ENCODE data around the gene LYRM4.

Gene LYRM4

GRCh38 chr6:5099537-5099936 lies 161.2 kb downstream of the LYRM4 start:
- no peak for DNase-seq (ENCODE audit: low read depth in 2 of 2)

GRCh38 chr6:5098501-5099270 lies 162.1 kb downstream of the LYRM4 start:
- DNase-seq (ENCODE audit: low read depth in 2 of 2): no peak

DNA sequence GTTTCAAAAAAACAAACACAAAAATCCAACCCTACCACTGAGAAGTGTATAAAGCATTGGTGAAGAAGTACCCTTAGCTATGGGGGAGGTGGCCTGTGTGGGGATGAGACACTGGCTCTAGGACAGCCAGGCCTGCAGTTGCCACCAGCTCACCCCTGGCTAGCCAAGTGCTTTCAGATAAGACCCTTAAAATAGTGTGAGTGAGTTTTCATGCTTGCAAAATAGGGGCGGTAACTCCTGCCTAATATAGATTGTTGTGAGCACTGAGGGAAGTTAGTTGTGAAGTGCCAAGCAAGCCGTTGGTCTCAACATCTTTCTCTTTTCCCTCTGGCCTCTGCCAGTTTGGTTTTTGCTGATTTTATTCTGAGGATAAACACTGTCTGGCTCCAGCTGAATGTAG lies 164.3 kb downstream of the LYRM4 start:
- no peak for DNase-seq (ENCODE audit: low read depth in 2 of 2)

DNA sequence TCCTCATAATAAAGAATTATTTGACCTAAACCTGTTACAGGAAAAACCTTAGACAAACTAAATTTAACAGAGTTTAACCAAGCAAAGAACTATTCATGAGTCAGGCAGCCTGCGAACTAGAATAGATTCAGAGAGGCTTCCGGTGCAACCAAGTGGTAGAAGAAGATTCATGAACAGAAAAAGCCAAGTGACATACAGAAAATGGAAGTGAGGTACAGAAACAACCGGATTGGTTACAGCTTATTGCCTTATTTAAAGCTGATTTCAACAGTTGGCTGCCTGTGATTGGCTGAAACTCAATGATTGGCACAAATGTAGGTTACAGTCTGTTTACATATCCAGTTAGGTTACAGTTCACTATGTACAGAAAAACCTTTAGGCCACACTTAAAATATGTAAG lies 165.5 kb downstream of the LYRM4 start:
- no peak for DNase-seq (ENCODE audit: low read depth in 2 of 2)

DNA sequence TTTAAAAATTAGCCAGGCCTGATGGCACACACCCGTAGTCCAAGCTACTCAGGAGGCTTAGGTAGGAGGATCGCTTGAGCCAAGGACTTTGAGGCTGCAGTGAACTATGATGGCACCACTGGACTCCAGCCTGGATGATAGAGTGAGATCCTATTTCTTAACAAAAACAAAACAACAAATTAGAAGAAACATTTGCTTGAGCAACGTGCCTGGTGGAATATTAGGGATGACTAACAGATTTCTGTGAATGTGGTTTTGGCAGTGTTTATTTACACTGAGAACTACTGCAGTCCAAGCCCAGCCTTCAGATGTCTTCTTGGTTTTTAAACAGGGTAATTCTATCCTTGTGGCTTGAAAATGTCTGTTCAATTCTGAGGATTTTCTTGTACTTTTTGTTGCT lies 166.4 kb downstream of the LYRM4 start:
- no peak for DNase-seq (ENCODE audit: low read depth in 2 of 2)

- DNase-seq (ENCODE audit: low read depth in 2 of 2): no peak
Measured at GRCh38 chr6:5093231-5094015, 167.3 kb downstream of the LYRM4 start.

DNA sequence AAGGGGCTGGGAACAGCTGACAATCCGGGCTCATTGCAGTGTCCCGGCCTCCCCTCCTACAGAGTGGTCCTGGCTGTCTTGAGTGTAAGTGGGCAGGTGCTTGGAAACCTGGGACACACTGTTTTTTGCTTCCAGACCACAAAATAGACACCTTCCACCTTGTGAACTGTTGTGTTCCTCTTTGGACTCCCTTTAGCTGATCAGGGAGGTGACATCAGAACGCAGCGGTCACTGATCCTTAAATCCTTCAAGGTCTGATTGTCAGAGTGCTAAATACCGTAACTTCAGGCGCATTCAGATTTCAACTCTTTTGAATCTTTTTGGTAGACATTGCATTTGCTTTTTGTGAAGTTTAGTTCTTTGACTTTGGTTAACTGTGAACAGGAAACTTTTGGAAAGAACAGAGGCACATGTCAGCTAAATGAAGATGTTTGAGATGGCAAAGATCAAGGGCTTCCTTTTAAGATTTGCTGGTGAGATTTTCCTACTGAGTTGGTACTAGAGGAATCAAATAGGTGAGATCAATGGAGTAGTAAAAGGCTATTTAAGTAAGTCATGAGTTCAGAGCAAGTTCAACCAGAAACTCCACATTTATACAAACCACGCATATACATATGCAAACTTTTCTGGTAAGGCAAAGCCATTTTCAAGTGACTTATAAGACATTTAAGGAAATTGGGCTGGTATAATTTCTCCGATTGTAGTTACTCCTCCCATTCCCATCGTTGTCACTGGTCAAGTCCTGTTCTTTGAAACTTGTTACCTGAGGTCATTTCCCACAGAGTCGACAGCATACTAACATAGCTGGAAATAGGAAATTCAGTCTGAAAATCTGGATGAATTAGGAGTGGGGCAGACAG lies 169.3 kb downstream of the LYRM4 start:
- no peak for DNase-seq (ENCODE audit: low read depth in 2 of 2)

GRCh38 chr6:5090603-5091002 lies 170.1 kb downstream of the LYRM4 start:
- DNase-seq (ENCODE audit: low read depth in 2 of 2): no peak

GRCh38 chr6:5089481-5090438 lies 171.0 kb downstream of the LYRM4 start:
- DNase-seq (ENCODE audit: low read depth in 2 of 2): no peak

DNA sequence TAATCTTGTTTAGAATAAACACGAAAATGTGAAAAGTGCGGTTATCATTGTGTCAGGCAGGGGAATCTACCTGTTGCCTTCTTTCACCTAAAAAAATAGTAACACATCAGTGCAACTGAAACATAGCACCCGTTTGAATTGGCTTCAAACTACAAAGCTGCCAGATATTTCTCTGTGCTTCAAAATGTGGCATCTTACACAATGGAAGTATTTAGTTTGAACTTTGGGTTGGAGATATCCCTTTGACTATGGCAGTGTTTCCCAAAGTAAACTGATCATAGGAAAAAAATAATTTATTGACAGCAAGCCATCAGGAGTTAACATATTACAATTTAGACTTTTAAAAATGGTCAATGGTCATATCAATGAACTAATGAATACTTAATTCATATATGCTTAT lies 172.0 kb downstream of the LYRM4 start:
- DNase-seq (ENCODE audit: low read depth in 2 of 2): no peak

DNA sequence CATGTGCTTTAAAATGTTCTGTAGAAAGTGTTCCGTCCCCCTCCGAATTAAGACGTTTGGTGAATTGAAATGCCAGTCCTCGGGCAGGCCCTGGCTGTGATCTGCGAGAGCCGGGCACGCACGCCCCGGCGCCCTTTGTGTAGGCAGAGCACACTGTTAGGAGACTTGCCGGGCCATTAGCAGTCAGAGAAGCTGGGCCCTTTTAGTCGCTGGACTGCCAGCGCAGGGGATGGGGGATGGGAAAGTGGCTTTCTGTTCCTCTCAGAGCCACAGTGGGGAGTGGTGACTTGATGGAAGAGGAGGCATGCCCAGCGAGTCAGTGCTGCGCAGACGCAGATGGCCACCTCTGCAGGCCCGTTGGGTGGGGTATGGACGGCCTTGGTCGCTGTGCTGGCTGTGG lies 173.4 kb downstream of the LYRM4 start:
- DNase-seq (ENCODE audit: low read depth in 2 of 2): no peak

- no peak for DNase-seq (ENCODE audit: low read depth in 2 of 2)
Measured at GRCh38 chr6:5086294-5086890, 174.4 kb downstream of the LYRM4 start.

- DNase-seq (ENCODE audit: low read depth in 2 of 2): no peak
Measured at GRCh38 chr6:5085648-5086293, 175.0 kb downstream of the LYRM4 start.

DNA sequence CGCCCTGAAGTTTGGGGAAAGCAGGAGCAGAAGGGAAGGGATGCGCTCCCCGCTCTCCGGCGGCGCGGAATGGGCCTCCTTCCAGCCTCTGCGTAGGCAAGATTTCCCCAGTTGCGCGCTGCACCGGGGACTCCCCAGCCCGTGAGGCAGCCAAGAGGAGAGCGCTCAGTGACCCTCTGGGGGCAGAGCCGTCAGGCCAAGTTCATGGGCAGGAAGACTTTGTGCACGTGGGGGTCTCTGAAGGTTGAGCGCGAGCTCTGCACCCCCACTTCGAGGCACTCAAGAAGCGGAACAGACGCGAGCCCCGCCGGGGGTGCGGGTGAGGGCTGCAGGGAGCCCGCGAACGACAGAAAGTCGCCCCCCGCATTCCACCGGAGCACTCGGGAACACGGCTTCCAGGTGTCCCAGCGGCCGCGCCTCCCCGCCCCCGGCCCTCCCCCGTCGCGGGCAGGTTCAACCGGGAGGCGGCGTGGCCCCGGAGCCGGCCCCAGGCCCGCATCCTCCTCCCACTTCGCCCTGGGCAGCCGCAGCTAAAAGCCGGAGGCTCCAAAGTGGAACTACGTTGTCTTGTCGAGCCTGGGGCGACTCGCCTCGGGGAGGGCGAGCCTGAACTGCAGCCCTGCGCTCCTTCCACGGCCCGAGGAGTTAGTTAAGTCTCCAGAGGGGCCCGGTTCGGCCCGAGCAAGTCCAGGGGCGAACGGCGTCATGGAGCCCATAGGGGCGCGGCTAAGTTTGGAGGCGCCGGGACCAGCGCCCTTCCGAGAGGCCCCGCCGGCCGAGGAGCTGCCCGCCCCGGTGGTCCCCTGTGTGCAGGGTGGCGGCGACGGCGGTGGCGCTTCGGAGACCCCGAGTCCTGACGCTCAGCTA lies 175.7 kb downstream of the LYRM4 start, which contains the start of gene PPP1R3G:
TSS of gene PPP1R3G (plus strand) at position 561 of the 867 bp plus-strand sequence. CDS start at position 706, 145 bp downstream.
- DNase-seq (ENCODE audit: low read depth in 2 of 2): no peak

DNA sequence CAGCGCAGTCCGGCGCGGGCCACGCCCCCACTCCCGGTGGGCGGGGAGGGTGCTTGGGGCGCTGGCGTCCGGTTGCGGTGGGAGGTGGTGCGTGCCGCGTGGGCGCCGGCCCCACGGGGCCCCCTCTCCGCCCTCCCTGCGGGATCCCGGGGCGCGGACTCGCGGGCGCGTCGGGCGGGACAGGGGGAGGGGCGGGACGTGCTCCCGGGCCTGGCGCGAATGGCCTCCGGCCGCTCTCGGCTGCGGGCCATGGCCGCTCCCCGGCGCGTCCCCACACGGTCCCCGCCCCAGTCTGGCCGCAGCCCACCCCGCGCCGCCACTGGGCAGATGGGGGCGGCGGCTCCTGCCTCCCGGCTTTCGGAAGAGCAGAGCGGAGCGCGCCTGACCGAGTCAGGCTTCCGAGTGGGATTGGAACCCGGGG lies 176.4 kb downstream of the LYRM4 start:
- no peak for DNase-seq (ENCODE audit: low read depth in 2 of 2)

DNA sequence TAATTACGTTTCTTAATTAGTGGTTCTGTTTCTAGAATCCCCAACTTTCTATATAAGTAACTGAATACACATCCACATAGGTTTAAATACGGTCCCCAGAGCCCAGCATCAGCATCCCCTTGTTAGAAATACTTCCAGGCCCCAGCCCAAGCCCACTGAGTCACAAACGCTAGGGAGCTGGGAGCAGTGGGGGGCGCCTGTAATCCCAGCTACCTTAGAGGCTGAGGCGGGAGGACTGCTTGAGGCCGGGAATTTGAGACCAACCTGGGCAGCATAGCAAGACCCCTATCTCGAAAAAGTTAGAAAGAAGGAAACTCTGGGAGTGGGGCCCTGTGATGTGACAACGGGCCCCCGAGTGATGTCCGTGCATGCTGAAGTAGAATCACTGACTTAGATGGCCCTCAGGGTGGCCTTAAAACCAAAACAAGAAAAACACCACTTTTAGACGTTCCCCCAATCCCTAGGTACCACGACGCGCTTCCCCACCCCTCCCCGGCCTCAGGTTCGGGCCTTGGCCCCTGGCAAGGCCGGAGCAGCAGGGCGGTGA lies 176.9 kb downstream of the LYRM4 start:
- DNase-seq (ENCODE audit: low read depth in 2 of 2): no peak

DNA sequence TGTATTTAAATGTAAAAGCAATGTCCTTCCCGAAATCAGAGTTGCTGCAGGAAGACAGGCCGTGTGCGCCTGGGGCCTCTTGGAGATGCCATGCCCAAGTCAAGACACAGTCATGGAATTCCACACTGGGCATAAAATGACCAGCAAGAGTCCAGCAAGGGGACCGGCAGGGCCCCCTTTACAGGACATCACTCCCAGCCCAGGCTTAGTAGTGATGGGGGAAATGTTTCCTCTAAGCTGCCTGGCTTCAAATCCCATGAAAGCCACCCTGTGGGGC lies 177.5 kb downstream of the LYRM4 start:
- DNase-seq (ENCODE audit: low read depth in 2 of 2): no peak

DNA sequence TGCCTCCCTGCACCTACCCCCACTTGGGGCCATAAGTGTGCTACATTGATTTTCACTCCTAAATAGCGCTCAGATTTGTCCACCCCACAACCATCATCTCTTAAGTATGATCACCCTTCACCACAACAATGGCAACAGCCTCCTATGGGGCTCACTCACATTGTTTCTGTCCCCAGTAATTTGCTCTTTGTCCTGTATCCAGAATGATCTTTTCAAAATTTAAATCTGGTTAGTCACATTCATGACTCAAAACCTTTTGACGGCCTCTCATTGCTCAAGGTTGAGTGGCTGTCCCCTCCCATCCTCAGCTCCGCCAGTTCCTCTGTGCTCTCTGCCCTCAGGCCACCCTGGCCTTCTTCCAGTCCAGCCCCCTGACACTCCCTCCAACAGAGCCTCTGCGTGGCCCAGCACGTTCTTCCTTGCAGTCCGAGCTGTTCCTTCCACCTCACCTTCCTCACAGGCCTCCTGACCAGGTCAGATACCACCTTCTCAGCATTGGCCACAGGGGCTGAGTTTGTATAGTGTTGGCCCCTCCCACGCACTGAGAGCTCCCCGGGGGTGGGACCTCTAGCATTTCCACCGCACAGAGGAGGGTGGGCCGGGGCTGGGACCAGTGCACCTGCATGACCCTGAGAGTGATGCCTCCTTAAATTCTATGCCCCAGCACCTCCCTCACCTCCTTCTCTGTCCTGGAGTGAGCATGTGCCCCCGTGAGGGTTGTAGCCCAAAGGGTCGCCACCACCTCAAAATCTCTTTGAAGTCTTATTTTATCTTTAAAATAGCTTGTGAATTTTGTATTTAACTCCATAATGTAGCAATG lies 178.1 kb downstream of the LYRM4 start:
- DNase-seq (ENCODE audit: low read depth in 2 of 2): no peak

Measured in stimulated activated CD8-positive, alpha-beta memory T cell treated with anti-CD3 and anti-CD28 coated beads, Interleukin-15, amount 100 ng/mL, for 48 hours (primary cell).